K562 (cell line): Measurements from ENCODE around the gene CCND3. TPM values are rescaled to one million over a fixed set of nuclear protein-coding genes. Genes with fewer than 3 reads are reported as not detected.

Source experiments
- ATF7 ChIP-seq: fragments of 450-650 bp; IDR thresholded peaks from 2 replicates; pipeline ENCODE4 v1.7.1; 2014; ENCODE audit warnings: mild to moderate bottlenecking, moderate library complexity
- CBX5 ChIP-seq: IDR thresholded peaks from 2 replicates; pipeline ENCODE4 v1.6.1; 2014; ENCODE audit warnings: low read depth, borderline replicate concordance
- DIDO1 ChIP-seq: fragments of 450-650 bp; IDR thresholded peaks from 2 replicates; pipeline ENCODE4 v1.6.1; 2016; ENCODE audit warnings: low read depth, missing biosample characterization, missing genetic modification characterization
- DNMT1 ChIP-seq: fragments of 450-650 bp; IDR thresholded peaks from 2 replicates; pipeline ENCODE4 v1.6.1; 2016; ENCODE audit warnings: antibody characterized with exemption, mild to moderate bottlenecking
- ELF2 ChIP-seq: fragments of 250-450 bp; sonication (Bioruptor Pico); IDR thresholded peaks from 2 replicates; pipeline ENCODE4 v1.5.0; 2021; ENCODE audit warnings: mild to moderate bottlenecking
- FOXP1 ChIP-seq: sonication (generic); formaldehyde crosslinking; IDR thresholded peaks from 2 replicates; pipeline ENCODE4 v1.8.0; 2022; ENCODE audit warnings: mild to moderate bottlenecking, missing genetic modification reagents
- HNRNPH1 ChIP-seq: fragments of 200-400 bp; formaldehyde crosslinking; optimal IDR thresholded peaks from 2 replicates; pipeline ENCODE3; 2017; ENCODE audit warnings: low read depth, mild to moderate bottlenecking, low read length, moderate library complexity
- IRF2 ChIP-seq: sonication (generic); formaldehyde crosslinking; IDR thresholded peaks from 2 replicates; pipeline ENCODE4 v1.8.1; 2022; ENCODE audit warnings: mild to moderate bottlenecking, missing genetic modification reagents
- JUN ChIP-seq, 2 experiments: sonication (generic) in 1 of 2; formaldehyde crosslinking in 1 of 2; IDR thresholded peaks; 2 replicates each; pipeline versions ENCODE4 v1.6.1 to v1.8.0; 2012 to 2022; ENCODE audit warnings: borderline replicate concordance in 2 of 2, mild to moderate bottlenecking in 2 of 2, improper control_type of control experiment in 1 of 2, low read depth in 1 of 2, low read length in 1 of 2, missing genetic modification reagents in 1 of 2
- KDM5B ChIP-seq: fragments of 200-600 bp; sonication (generic); IDR thresholded peaks from 2 replicates; pipeline ENCODE4 v1.6.1; 2012; ENCODE audit warnings: low read depth, mild to moderate bottlenecking, moderate library complexity, low read length, control low read depth, inconsistent platforms; ENCODE audit not compliant: insufficient replicate concordance
- KLF6 ChIP-seq: fragments of 250-450 bp; sonication (Bioruptor Pico); IDR thresholded peaks from 2 replicates; pipeline ENCODE4 v1.4.0; 2020; ENCODE audit warnings: mild to moderate bottlenecking, moderate library complexity, borderline replicate concordance
- MBD2 ChIP-seq: sonication (generic); IDR thresholded peaks from 2 replicates; pipeline ENCODE4 v1.6.1; 2016; ENCODE audit warnings: low read depth, borderline replicate concordance
- NCOA4 ChIP-seq: fragments of 450-650 bp; IDR thresholded peaks from 2 replicates; pipeline ENCODE4 v1.6.1; 2018; ENCODE audit warnings: mild to moderate bottlenecking; ENCODE audit not compliant: partially characterized antibody
- NFATC3 ChIP-seq: fragments of 450-650 bp; IDR thresholded peaks from 2 replicates; pipeline ENCODE4 v1.6.1; 2017; ENCODE audit warnings: mild to moderate bottlenecking
- NR1H2 ChIP-seq: sonication (generic); formaldehyde crosslinking; IDR thresholded peaks from 2 replicates; pipeline ENCODE4 v1.4.0; 2020; ENCODE audit warnings: mild to moderate bottlenecking, missing genetic modification reagents
- PHF20 ChIP-seq: fragments of 450-650 bp; IDR thresholded peaks from 2 replicates; pipeline ENCODE4 v1.6.1; 2018; ENCODE audit not compliant: partially characterized antibody
- PML ChIP-seq: IDR thresholded peaks from 2 replicates; pipeline ENCODE4 v1.6.1; 2012; ENCODE audit warnings: low read length, inconsistent platforms
- SAP30 ChIP-seq: fragments of 200-600 bp; sonication (generic); IDR thresholded peaks from 2 replicates; pipeline ENCODE4 v1.6.1; 2012; ENCODE audit warnings: borderline replicate concordance, low read depth, mild to moderate bottlenecking, moderate library complexity, low read length, control low read depth, inconsistent platforms; ENCODE audit not compliant: insufficient read depth, poor library complexity, severe bottlenecking
- SLC30A9 ChIP-seq: fragments of 250-450 bp; sonication (Bioruptor Pico); IDR thresholded peaks from 2 replicates; pipeline ENCODE4 v1.8.0; 2022; ENCODE audit warnings: mild to moderate bottlenecking, moderate library complexity
- ZBTB7A ChIP-seq: IDR thresholded peaks from 2 replicates; pipeline ENCODE4 v1.6.1; 2011; ENCODE audit warnings: low read depth, mild to moderate bottlenecking, low read length, moderate library complexity, borderline replicate concordance; ENCODE audit not compliant: control insufficient read depth
- ZNF316 ChIP-seq: fragments of 450-650 bp; IDR thresholded peaks from 2 replicates; pipeline ENCODE4 v1.6.1; 2016
- ZSCAN29 ChIP-seq: fragments of 450-650 bp; IDR thresholded peaks from 2 replicates; pipeline ENCODE4 v1.6.1; 2017
- polyA plus RNA-seq, 8 experiments: library from polyadenylated mRNA; depleted of rRNA in 4 of 8; stranded (reverse) in 5 of 8; unstranded in 3 of 8; fragments of >200 nt; fragmentation: Nextera tagmentation in 2 of 8; fragmentation: Illumina TruSeq in 1 of 8; extraction: Ambion mirVana in 2 of 8; extraction: Trizol in 1 of 8; gene quantifications; 2 replicates each; pipeline versions ENCODE4 v1.2.1 to v1.2.3, GENCODE V29; 2011 to 2014; ENCODE audit warnings: inconsistent platforms in 1 of 8, missing spikeins in 1 of 8
- total RNA-seq, 7 experiments: library from RNA; depleted of rRNA in 6 of 7; stranded (reverse); fragments of >200 nt in 6 of 7; fragmentation: Illumina TruSeq in 2 of 7; extraction: Trizol in 2 of 7; gene quantifications; 2 replicates each; pipeline versions ENCODE4 v1.2.1 to v1.2.3, GENCODE V29; 2011 to 2021; ENCODE audit warnings: low replicate concordance in 1 of 7
- TF ChIP-seq, protein P1 (sequence below): sonication (generic); formaldehyde crosslinking; IDR thresholded peaks from 2 replicates; pipeline ENCODE4 v1.8.0; 2023; ENCODE audit warnings: mild to moderate bottlenecking, missing genetic modification reagents
- TF ChIP-seq, protein P2 (sequence below): fragments of 250-450 bp; sonication (Bioruptor Pico); IDR thresholded peaks from 2 replicates; pipeline ENCODE4 v1.8.0; 2022; ENCODE audit warnings: inconsistent platforms

Gene CCND3
- total and polyA plus RNA-seq, 9 of the 15 experiments (the other 6 are each of a cell fraction or from before 2014, with no cell fraction given), result 21.5 to 204 (median 97.4) TPM

DNA sequence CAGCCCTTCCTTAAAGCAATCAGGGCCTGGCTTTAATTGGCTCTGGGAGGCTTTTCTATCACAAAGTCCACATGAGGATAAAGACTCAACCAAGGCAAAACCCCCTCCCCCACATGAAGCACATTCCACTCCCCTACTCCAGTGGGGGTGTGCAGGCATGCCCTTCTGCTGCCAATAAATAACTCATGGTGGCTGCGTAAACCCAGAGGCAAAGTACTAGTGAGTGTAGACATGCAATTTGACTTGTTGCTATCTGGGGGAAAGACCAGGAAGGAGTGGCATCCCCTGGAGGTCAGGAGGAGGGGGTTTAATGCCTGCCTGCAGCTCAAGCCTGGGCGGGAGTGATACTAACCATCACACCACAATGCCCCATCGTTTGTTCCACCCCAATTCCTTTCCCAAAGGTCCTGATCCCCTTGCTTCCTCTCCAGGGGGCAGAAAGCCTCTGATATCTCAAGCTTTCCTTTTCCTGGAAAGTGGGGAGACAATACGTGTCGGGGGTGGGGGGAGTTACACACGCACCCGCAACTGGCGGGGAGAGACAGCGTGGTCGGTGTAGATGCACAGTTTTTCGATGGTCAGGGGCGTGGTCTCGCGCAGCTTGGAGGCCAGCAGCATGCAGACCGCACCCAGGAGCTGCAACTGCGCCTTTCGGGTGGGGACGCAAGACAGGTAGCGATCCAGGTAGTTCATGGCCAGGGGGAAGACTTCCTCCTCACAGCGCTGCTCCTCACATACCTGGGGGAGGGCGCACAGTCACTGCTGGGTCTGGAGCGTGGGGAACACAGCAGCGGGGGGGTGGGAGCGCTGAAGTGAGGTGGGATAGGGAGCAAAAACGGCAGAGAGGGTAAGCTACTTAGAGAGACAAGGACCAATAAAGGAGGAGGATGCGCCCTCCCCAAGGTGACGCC, 1.5 kb downstream of the CCND3 start (continued):
- TF ChIP-seq KDM5B (no peak), NR1H2 (no peak), SAP30 (peak; percentile 13), ATF7 (no peak; the same call in 1 of the 2 replicates), NFATC3 (no peak), NCOA4 (no peak), JUN (IDR thresholded peaks at IDR 0.05; ENCODE audit: borderline replicate concordance, low read depth, low read length) (no peak), JUN (CRISPR knock-in tag; IDR thresholded peaks at IDR 0.05; ENCODE audit: borderline replicate concordance) (no peak), HNRNPH1 (no peak), PML (0 out of 2 replicates have a peak, but pooled peaks have one; percentile 8), IRF2 (CRISPR knock-in tag) (no peak), ZBTB7A (no peak), PHF20 (no peak), ELF2 (CRISPR knock-in tag) (peak; percentile 9; the same call in 1 of the 2 replicates), KLF6 (no peak), SLC30A9 (CRISPR knock-in tag) (no peak), ZSCAN29 (peak; percentile 51; the same call in 1 of the 2 replicates), MBD2 (peak; percentile 3; the same call in 1 of the 2 replicates), DNMT1 (no peak), FOXP1 (no peak), DIDO1 (tag) (no peak), CBX5 (no peak), ZNF316 (peak; percentile 31; the same call in 1 of the 2 replicates)
- TF ChIP-seq, protein P1, sequence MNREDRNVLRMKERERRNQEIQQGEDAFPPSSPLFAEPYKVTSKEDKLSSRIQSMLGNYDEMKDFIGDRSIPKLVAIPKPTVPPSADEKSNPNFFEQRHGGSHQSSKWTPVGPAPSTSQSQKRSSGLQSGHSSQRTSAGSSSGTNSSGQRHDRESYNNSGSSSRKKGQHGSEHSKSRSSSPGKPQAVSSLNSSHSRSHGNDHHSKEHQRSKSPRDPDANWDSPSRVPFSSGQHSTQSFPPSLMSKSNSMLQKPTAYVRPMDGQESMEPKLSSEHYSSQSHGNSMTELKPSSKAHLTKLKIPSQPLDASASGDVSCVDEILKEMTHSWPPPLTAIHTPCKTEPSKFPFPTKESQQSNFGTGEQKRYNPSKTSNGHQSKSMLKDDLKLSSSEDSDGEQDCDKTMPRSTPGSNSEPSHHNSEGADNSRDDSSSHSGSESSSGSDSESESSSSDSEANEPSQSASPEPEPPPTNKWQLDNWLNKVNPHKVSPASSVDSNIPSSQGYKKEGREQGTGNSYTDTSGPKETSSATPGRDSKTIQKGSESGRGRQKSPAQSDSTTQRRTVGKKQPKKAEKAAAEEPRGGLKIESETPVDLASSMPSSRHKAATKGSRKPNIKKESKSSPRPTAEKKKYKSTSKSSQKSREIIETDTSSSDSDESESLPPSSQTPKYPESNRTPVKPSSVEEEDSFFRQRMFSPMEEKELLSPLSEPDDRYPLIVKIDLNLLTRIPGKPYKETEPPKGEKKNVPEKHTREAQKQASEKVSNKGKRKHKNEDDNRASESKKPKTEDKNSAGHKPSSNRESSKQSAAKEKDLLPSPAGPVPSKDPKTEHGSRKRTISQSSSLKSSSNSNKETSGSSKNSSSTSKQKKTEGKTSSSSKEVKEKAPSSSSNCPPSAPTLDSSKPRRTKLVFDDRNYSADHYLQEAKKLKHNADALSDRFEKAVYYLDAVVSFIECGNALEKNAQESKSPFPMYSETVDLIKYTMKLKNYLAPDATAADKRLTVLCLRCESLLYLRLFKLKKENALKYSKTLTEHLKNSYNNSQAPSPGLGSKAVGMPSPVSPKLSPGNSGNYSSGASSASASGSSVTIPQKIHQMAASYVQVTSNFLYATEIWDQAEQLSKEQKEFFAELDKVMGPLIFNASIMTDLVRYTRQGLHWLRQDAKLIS (CRISPR knock-in tag), result no peak
- TF ChIP-seq, protein P2, sequence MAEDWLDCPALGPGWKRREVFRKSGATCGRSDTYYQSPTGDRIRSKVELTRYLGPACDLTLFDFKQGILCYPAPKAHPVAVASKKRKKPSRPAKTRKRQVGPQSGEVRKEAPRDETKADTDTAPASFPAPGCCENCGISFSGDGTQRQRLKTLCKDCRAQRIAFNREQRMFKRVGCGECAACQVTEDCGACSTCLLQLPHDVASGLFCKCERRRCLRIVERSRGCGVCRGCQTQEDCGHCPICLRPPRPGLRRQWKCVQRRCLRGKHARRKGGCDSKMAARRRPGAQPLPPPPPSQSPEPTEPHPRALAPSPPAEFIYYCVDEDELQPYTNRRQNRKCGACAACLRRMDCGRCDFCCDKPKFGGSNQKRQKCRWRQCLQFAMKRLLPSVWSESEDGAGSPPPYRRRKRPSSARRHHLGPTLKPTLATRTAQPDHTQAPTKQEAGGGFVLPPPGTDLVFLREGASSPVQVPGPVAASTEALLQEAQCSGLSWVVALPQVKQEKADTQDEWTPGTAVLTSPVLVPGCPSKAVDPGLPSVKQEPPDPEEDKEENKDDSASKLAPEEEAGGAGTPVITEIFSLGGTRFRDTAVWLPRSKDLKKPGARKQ (CRISPR knock-in tag), result no peak
